COR-L47 (cell line): ENCODE measurements around the gene REEP5.

Experiments
- DNase-seq: peaks from one replicate; lab custom pipeline; 2025; lab: John Stamatoyannopoulos, UW

REEP5 gene

DNA sequence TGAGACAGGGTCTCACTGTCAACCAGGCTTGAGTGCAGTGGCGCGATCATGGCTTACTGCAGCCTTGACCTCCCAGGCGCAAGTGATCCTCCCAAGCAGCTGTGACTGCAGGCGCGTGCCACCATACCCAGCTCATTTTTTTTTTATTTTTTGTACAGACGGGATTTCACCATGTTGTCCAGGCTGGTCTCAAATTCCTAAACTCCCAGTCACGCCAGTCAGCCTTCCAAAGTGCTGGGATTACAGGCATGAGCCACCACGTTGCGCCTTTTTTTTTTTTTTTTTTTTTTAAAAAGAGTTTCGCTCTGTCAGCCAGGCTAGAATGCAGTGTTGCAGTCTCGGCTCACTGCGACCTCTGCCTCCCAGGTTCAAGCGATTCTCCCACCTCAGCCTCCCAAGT is 88.1 kb downstream of the REEP5 start:
- no peak for DNase-seq

DNA sequence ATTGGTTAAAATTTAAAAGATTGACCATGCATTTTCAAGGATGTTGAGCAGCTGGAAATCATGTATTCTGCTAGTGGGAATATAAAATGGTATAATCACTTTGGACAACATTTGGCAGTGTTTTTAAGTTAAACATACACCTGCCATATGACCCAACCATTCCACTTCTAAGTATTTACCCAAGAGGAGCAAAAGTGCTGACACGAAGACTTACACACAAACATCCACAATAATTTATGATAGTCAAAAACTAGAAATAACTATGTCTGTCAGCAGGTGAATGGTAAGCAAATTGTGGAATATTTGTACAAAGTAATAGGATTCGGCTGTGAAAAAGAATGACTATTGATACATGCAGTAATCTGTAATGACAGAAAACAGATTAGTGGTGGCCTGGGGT is 91.6 kb downstream of the REEP5 start:
- DNase-seq: no peak
